Keratinocyte (primary cell): ENCODE data around the gene CDC42. TPM values are rescaled to one million over a fixed set of nuclear protein-coding genes. Genes with fewer than 3 reads are reported as not detected.

Experiments used
- DNase-seq: peaks from one replicate; pipeline ENCODE4 v3.0.0-alpha.2; 2011; ENCODE audit warnings: low read depth, missing footprints, low spot score
- FAIRE-seq: peaks from 2 replicates; lab custom pipeline; 2011; peaks lifted over from hg19 to GRCh38; lab: Jason Lieb, UNC
- H2AFZ ChIP-seq: 2 replicates; pipeline ENCODE4 v1.6.0; 2012; ENCODE audit warnings: low read length, control low read depth, inconsistent platforms; ENCODE audit not compliant: control insufficient read depth
- H3K27ac ChIP-seq: 2 replicates; pipeline ENCODE4 v1.5.1; 2011; ENCODE audit warnings: low read length; ENCODE audit not compliant: control insufficient read depth, insufficient read depth
- H3K27me3 ChIP-seq: 3 replicates; pipeline ENCODE4 v1.6.0; 2011; ENCODE audit warnings: low read length; ENCODE audit not compliant: control insufficient read depth, insufficient read depth; ENCODE audit errors: extremely low read depth
- H3K36me3 ChIP-seq, 2 experiments: 2 replicates in 1 of 2; 3 replicates in 1 of 2; pipeline ENCODE4 v1.5.1; 2011; ENCODE audit warnings: low read length in 2 of 2, mild to moderate bottlenecking in 1 of 2; ENCODE audit not compliant: control insufficient read depth in 2 of 2, insufficient read depth in 2 of 2; ENCODE audit errors: extremely low read depth in 1 of 2
- H3K4me1 ChIP-seq: 3 replicates; pipeline ENCODE4 v1.5.1; 2011; ENCODE audit warnings: low read length; ENCODE audit not compliant: control insufficient read depth, insufficient read depth; ENCODE audit errors: extremely low read depth
- H3K4me2 ChIP-seq: 3 replicates; pipeline ENCODE4 v1.6.0; 2011; ENCODE audit warnings: low read depth, low read length; ENCODE audit not compliant: control insufficient read depth, insufficient read depth; ENCODE audit errors: extremely low read depth
- H3K4me3 ChIP-seq, 3 experiments: fragments of 200-600 bp in 1 of 3; sonication (generic) in 1 of 3; 2 replicates in 2 of 3; 3 replicates in 1 of 3; pipeline ENCODE4 v1.5.1; 2011 to 2016; ENCODE audit warnings: low read length in 3 of 3, mild to moderate bottlenecking in 3 of 3, control low read depth in 2 of 3, inconsistent platforms in 1 of 3, low read depth in 1 of 3, mixed read lengths in 1 of 3, mixed run types in 1 of 3, moderate library complexity in 1 of 3; ENCODE audit not compliant: control insufficient read depth in 2 of 3, insufficient read depth in 2 of 3; ENCODE audit errors: extremely low read depth in 1 of 3
- H3K79me2 ChIP-seq: 2 replicates; pipeline ENCODE4 v1.6.0; 2012; ENCODE audit warnings: low read length; ENCODE audit not compliant: control insufficient read depth, insufficient read depth
- H3K9ac ChIP-seq: 3 replicates; pipeline ENCODE4 v1.6.0; 2011; ENCODE audit warnings: low read length; ENCODE audit not compliant: control insufficient read depth, insufficient read depth; ENCODE audit errors: extremely low read depth
- H3K9me1 ChIP-seq: 3 replicates; pipeline ENCODE4 v1.6.0; 2011; ENCODE audit warnings: low read length; ENCODE audit not compliant: control insufficient read depth, insufficient read depth; ENCODE audit errors: extremely low read depth
- H3K9me3 ChIP-seq: 2 replicates; pipeline ENCODE4 v1.5.1; 2012; ENCODE audit warnings: low read depth, low read length; ENCODE audit not compliant: control insufficient read depth
- H4K20me1 ChIP-seq: 3 replicates; pipeline ENCODE4 v1.6.0; 2011; ENCODE audit warnings: low read length; ENCODE audit not compliant: control insufficient read depth, insufficient read depth; ENCODE audit errors: extremely low read depth
- EZH2 ChIP-seq: IDR thresholded peaks from one replicate; pipeline ENCODE4 v1.6.1; 2012; ENCODE audit warnings: inconsistent platforms, mild to moderate bottlenecking, low read length, moderate library complexity
- dilution Hi-C: fragments of 300-500 bp; cut with MboI; formaldehyde crosslinking; loops from one replicate; pipeline ENCODE4 v1.7.0; 2020; ENCODE audit warnings: low sequenced_read_pairs; ENCODE audit not compliant: extremely low pct_ligation_motif_present
- polyA plus RNA-seq, 5 experiments: library from polyadenylated mRNA; depleted of rRNA in 3 of 5; stranded (reverse) in 3 of 5; stranded (forward) in 1 of 5; unstranded in 1 of 5; fragments of >200 nt; gene quantifications; 1 replicate in 1 of 5; 2 replicates in 3 of 5; 3 replicates in 1 of 5; pipeline versions ENCODE4 v1.2.1 to v1.2.3, GENCODE V29; 2011 to 2012; ENCODE audit warnings: missing spikeins in 2 of 5, low read depth in 1 of 5, low replicate concordance in 1 of 5
- TF ChIP-seq, protein P1 (sequence below), 3 experiments: IDR thresholded peaks in 1 of 3; conservative IDR thresholded peaks in 1 of 3; optimal IDR thresholded peaks in 1 of 3; 2 replicates in 2 of 3; 3 replicates in 1 of 3; pipeline versions ENCODE3 to v1.5.1; 2011; ENCODE audit warnings: low read length in 3 of 3, mild to moderate bottlenecking in 3 of 3, moderate library complexity in 2 of 3, control low read depth in 1 of 3, inconsistent platforms in 1 of 3; ENCODE audit not compliant: insufficient read depth in 2 of 3; ENCODE audit errors: extremely low read depth in 1 of 3

Gene CDC42
- polyA plus RNA-seq, 1 donor (not counting 4 experiments of a cell fraction or from before 2014, with no cell fraction given), result 499 TPM

DNA sequence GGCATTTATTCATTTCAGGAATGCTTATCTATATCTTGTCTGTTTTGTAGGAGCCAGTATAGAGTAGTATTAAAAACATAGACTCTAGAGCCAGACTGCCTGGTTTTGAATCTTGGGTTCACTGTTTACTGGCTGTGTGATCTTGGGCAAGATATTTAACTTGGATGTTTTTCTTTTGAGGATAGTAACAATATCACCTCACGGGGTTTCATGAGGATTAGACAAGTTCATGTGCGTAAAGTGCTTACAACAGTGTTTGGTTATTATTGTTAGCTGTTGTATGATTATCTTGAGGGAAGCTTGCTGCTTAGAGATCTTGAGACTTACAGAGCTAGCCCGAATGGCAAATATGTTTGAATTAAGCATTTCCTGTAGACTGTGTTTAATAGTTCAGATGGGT, 50.2 kb downstream of the CDC42 start:
- Histone ChIP-seq H3K4me2 (no peak overlapping the region), H3K27ac (no peak overlapping the region), H3K79me2 (peaks cover 57% of the 10 kb centered on the region), H3K9ac (no peak overlapping the region), H3K36me3 (peaks cover 16 to 30% of the 10 kb centered on the region in 2 experiments), H2AFZ (no peak overlapping the region), H3K9me3 (no peaks in the 10 kb centered on the region), H4K20me1 (peaks cover 26% of the 10 kb centered on the region), H3K4me1 (peaks cover 13% of the 10 kb centered on the region), H3K27me3 (no peaks in the 10 kb centered on the region), H3K9me1 (no peaks in the 10 kb centered on the region), H3K4me3 (no peak overlapping the region)
- TF ChIP-seq EZH2, result no peak
- TF ChIP-seq, protein P1, sequence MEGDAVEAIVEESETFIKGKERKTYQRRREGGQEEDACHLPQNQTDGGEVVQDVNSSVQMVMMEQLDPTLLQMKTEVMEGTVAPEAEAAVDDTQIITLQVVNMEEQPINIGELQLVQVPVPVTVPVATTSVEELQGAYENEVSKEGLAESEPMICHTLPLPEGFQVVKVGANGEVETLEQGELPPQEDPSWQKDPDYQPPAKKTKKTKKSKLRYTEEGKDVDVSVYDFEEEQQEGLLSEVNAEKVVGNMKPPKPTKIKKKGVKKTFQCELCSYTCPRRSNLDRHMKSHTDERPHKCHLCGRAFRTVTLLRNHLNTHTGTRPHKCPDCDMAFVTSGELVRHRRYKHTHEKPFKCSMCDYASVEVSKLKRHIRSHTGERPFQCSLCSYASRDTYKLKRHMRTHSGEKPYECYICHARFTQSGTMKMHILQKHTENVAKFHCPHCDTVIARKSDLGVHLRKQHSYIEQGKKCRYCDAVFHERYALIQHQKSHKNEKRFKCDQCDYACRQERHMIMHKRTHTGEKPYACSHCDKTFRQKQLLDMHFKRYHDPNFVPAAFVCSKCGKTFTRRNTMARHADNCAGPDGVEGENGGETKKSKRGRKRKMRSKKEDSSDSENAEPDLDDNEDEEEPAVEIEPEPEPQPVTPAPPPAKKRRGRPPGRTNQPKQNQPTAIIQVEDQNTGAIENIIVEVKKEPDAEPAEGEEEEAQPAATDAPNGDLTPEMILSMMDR (optimal IDR thresholded peaks at IDR 0.05 in 1 of 3, IDR thresholded peaks at IDR 0.05 in 1 of 3, conservative IDR thresholded peaks at IDR 0.05 in 1 of 3; ENCODE audit: extremely low read depth in 1 of 3, insufficient read depth in 2 of 3, low read length in 3 of 3), result no peak
- dilution Hi-C loops, result no loop called here
- no peak for FAIRE-seq
- DNase-seq, result no peak

DNA sequence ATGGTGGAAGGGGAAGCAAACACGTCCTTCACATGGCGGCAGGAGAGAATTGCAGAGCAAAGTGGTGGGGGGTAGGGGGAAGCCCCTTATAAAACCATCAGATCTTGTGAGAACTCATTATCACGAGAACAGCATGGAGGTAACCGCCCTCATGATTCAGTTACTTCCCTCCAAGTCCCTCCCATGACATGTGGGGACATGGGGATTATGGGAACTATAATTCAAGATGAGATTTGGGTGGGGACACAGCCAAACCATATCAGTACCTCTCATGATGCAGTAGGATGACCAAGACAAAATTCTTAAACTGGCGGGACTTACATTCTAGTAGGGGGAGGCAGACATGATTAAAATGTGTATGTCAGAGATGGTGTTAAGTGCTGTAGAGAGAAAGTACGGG, 51.6 kb downstream of the CDC42 start:
- no peak overlapping the region for H2AFZ ChIP-seq
- no peak overlapping the region for H3K4me2 ChIP-seq
- no peak for FAIRE-seq
- no peaks in the 10 kb centered on the region for H3K9me1 ChIP-seq
- no peaks in the 10 kb centered on the region for H3K27me3 ChIP-seq
- no peak overlapping the region for H3K4me3 ChIP-seq
- peaks cover 13% of the 10 kb centered on the region for H3K4me1 ChIP-seq
- peaks cover 58% of the 10 kb centered on the region for H3K79me2 ChIP-seq
- TF ChIP-seq, protein P1 (optimal IDR thresholded peaks at IDR 0.05 in 1 of 3, IDR thresholded peaks at IDR 0.05 in 1 of 3, conservative IDR thresholded peaks at IDR 0.05 in 1 of 3; ENCODE audit: extremely low read depth in 1 of 3, insufficient read depth in 2 of 3, low read length in 3 of 3), result no peak
- no peak for DNase-seq
- H4K20me1 ChIP-seq, result peaks cover 27% of the 10 kb centered on the region
- dilution Hi-C loops, result no loop called here
- H3K9me3 ChIP-seq, result no peaks in the 10 kb centered on the region
- H3K9ac ChIP-seq, result no peak overlapping the region
- no peak overlapping the region for H3K27ac ChIP-seq
- H3K36me3 ChIP-seq, result peaks cover 25 to 28% of the 10 kb centered on the region in 2 experiments
